Body of pancreas (tissue), 4 donors: ENCODE measurements around the gene GPR17.

Experiments
- CTCF ChIP-seq, 7 experiments: fragments of 450-650 bp in 4 of 7; fragments of 200-600 bp in 3 of 7; sonication (generic) in 3 of 7; IDR thresholded peaks; one replicate each; pipeline ENCODE4 v1.5.1; 2016 to 2019; ENCODE audit warnings: antibody characterized with exemption in 7 of 7
- POLR2A ChIP-seq, 3 donors: fragments of 450-650 bp; IDR thresholded peaks; one replicate each; pipeline ENCODE4 v1.6.1; 2016; ENCODE audit warnings: antibody characterized with exemption in 3 of 3, mild to moderate bottlenecking in 2 of 3

DNA sequence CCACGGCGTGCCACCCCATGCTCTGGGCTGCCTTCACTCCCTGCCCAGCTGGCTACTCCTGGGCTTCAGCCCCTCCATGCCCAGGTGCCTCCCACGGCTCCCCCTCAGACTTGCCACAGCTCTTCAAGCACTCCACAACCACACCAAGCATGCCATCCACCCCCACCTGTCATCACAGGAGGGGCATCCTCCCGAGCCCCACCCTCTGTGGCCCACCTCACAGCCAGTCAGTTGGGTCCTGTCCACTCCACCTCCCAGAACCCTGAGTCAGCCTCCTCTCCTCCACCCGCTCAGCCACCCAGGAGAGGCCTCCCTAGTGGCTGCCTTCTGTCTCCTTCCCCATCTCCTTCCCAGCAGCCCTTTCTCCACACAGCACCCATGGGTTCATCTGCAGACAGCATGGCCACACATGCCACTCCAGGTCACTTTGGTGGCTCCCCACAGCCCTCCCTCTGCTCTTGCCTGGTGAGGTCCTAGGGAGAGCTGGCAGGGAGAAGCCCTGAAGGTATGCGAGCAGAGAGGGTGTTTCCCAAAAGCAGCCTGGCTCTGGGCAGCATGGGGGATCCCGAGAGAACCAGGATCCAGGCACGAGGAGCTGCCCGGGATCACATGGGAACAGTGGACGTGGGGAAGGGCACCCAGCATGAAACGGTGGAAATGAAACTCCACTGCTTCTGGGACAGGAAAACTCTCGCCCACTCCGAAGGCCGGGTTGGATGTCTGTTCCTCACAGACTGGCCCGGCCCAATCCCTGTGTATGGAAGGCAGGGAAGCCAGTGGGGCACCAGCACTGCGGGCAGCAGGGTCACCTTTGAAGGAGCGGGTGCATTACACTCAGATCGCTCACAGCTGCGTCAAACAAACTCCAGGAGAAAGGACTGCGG is 26.6 kb downstream of the GPR17 start:
- no peak for TF ChIP-seq CTCF (IDR thresholded peaks at IDR 0.05)
- TF ChIP-seq POLR2A (IDR thresholded peaks at IDR 0.05): no peak
